ENCODE data around the gene LIG3. TPM values are rescaled to one million over a fixed set of nuclear protein-coding genes. Genes with fewer than 3 reads are reported as not detected.

Gene LIG3
- total and polyA plus RNA-seq, 2 of the 13 experiments (the other 11 are each of a cell fraction or from before 2014, with no cell fraction given), result 34.4 to 36.2 TPM

GRCh38 chr17:34974794-34975785 is 5.2 kb upstream of the LIG3 start:
- no peak for DNase-seq (ENCODE audit: low spot score)
- H3K9ac ChIP-seq (ENCODE audit: insufficient read depth, low read depth, low read length), result no peak overlapping the region
- ChIA-PET POLR2A (no interaction called here), CTCF (ENCODE audit: low intra/inter-chr PET ratio, low total read pairs) (no interaction called here)
- intact Hi-C loops (cut with micrococcal nuclease; ENCODE audit: unreplicated experiment), result loop anchor here (5.0 kb wide), 1 partner anchor 553 kb away; no protein-coding TSS in a partner anchor
- no peak overlapping the region for H2AFZ ChIP-seq (ENCODE audit: low read length)
- no TSS peak for BruUV-seq (replicated peaks)
- H3K36me3 ChIP-seq (replicated peaks in 1 of 2; ENCODE audit: control insufficient read depth in 1 of 2, insufficient read depth in 2 of 2, low read length in 2 of 2), result no peaks in the 10 kb centered on the region
- H3K27me3 ChIP-seq (ENCODE audit: control insufficient read depth in 1 of 2, insufficient read depth in 2 of 2, low read length in 2 of 2), result no peaks in the 10 kb centered on the region
- H3K4me3 ChIP-seq (replicated peaks in 1 of 3; ENCODE audit: insufficient read depth in 1 of 3, low read depth in 2 of 3, low read length in 3 of 3), result no peak overlapping the region
- ATAC-seq, result no peak
- TF ChIP-seq YEATS4 (CRISPR knock-in tag; IDR thresholded peaks at IDR 0.05; ENCODE audit: borderline replicate concordance), result no peak
- 92% methylated on average over 3 of the region's 3 CpGs for WGBS (ENCODE audit: low lambda C conversion rate)
- no peaks in the 10 kb centered on the region for H3K79me2 ChIP-seq (ENCODE audit: insufficient read depth, low read length)
- H3K4me1 ChIP-seq (ENCODE audit: insufficient read depth, low read length), result peaks cover 10% of the 10 kb centered on the region
- no peak overlapping the region for H3K27ac ChIP-seq (ENCODE audit: extremely low read length, insufficient read depth, low read length)
- in situ Hi-C loops (cut with HindIII; ENCODE audit: extremely low pct_ligation_motif_present, low pct_unique_long_range_greater_than_20kb), result no loop called here
- H3K9me3 ChIP-seq (ENCODE audit: low read length), result no peaks in the 10 kb centered on the region
- no peak overlapping the region for H3K4me2 ChIP-seq (ENCODE audit: low read depth, low read length)
- no peak for FAIRE-seq
- no peaks in the 10 kb centered on the region for H4K20me1 ChIP-seq (ENCODE audit: insufficient read depth, low read length)

DNA sequence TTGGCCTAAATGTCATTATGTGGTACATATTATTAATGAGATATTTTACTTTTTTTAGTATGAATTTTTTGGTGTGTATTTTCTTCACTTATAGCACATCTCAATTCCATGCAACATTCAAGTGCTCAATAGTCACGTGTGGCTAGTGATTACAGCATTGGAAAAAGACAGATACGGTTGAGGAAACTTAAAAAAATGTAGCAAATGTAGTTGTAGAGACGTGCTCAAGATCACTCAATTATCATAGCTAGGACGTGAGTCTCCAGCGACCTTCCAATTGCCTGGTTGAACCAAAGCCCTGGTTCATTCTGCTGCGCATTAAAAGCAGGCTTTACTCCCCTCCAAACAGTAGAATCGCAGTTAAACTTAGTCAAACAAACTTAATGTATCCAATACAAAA is 1.2 kb upstream of the LIG3 start:
- TF ChIP-seq HNRNPL (IDR thresholded peaks at IDR 0.05; ENCODE audit: low read depth, low read length), result no peak
- TF ChIP-seq RXRA (CRISPR knock-in tag; IDR thresholded peaks at IDR 0.05), result no peak
- TF ChIP-seq TCF7L2 (IDR thresholded peaks at IDR 0.05; ENCODE audit: low read depth, low read length), result no peak
- no peak for TF ChIP-seq SMAD9 (CRISPR knock-in tag; IDR thresholded peaks at IDR 0.05)
- TF ChIP-seq ZNF34 (CRISPR knock-in tag; IDR thresholded peaks at IDR 0.05; ENCODE audit: borderline replicate concordance), result no peak
- TF ChIP-seq, protein P1, sequence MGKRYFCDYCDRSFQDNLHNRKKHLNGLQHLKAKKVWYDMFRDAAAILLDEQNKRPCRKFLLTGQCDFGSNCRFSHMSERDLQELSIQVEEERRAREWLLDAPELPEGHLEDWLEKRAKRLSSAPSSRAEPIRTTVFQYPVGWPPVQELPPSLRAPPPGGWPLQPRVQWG (CRISPR knock-in tag; IDR thresholded peaks at IDR 0.05; ENCODE audit: borderline replicate concordance, low read depth), result no peak
- no peak for TF ChIP-seq THAP8 (CRISPR knock-in tag; IDR thresholded peaks at IDR 0.05; ENCODE audit: borderline replicate concordance)
- peaks cover 30% of the 10 kb centered on the region for H3K79me2 ChIP-seq (ENCODE audit: insufficient read depth, low read length)
- intact Hi-C loops (cut with micrococcal nuclease; ENCODE audit: unreplicated experiment), result loop anchor here (5.0 kb wide), 1 partner anchor 557 kb away; no protein-coding TSS in a partner anchor
- 95% methylated on average over 7 of the region's 7 CpGs for WGBS (ENCODE audit: low lambda C conversion rate)
- ATAC-seq, result no peak
- H3K9ac ChIP-seq (ENCODE audit: insufficient read depth, low read depth, low read length), result no peak overlapping the region
- ChIA-PET POLR2A (interaction anchor here (2.0 to 3.2 kb wide), 3 partner anchors 18 to 111 kb away, joined by 10 to 14 read pairs (median 12); partner anchors contain the start of genes CCT6B and ZNF830), CTCF (ENCODE audit: low intra/inter-chr PET ratio, low total read pairs) (no interaction called here)
- no peak overlapping the region for H3K27ac ChIP-seq (ENCODE audit: extremely low read length, insufficient read depth, low read length)
- in situ Hi-C loops (cut with HindIII; ENCODE audit: extremely low pct_ligation_motif_present, low pct_unique_long_range_greater_than_20kb), result no loop called here
- BruUV-seq (replicated peaks), result no TSS peak
- H4K20me1 ChIP-seq (ENCODE audit: insufficient read depth, low read length), result no peaks in the 10 kb centered on the region; the same call in 1 of the 2 replicates
- H3K4me3 ChIP-seq (replicated peaks in 1 of 3; ENCODE audit: insufficient read depth in 1 of 3, low read depth in 2 of 3, low read length in 3 of 3), result no peak overlapping the region
- H3K9me3 ChIP-seq (ENCODE audit: low read length), result no peaks in the 10 kb centered on the region
- H3K36me3 ChIP-seq (replicated peaks in 1 of 2; ENCODE audit: control insufficient read depth in 1 of 2, insufficient read depth in 2 of 2, low read length in 2 of 2), result peaks cover 2 to 14% of the 10 kb centered on the region in 2 experiments; a peak in 4 of 5 replicates
- no peak for FAIRE-seq
- no peaks in the 10 kb centered on the region for H3K27me3 ChIP-seq (ENCODE audit: control insufficient read depth in 1 of 2, insufficient read depth in 2 of 2, low read length in 2 of 2)
- H2AFZ ChIP-seq (ENCODE audit: low read length), result no peak overlapping the region
- H3K4me1 ChIP-seq (ENCODE audit: insufficient read depth, low read length), result peaks cover 39% of the 10 kb centered on the region
- no peak for DNase-seq (ENCODE audit: low spot score)
- peak overlapping the region; percentile 85 for H3K4me2 ChIP-seq (ENCODE audit: low read depth, low read length)

Data from HepG2 (cell line).